SK-N-SH treated with all-trans-retinoic acid at 6 μM for 48 hours (cell line): Measurements from ENCODE around the gene SLC37A2.
"Not testable (repeated sequence)": the region's sequence is repeated elsewhere in the genome, so short reads cannot be mapped to it uniquely, and the experiment has no call there.

Experiments
- ATAC-seq: fragments of 200-7000 bp; cut with Tn5 transposase; 3 replicates; pipeline ENCODE4 v1.9.1; 2020; ENCODE audit warnings: mild to moderate bottlenecking, moderate library complexity
- ARNTL ChIP-seq: fragments of 450-650 bp; formaldehyde crosslinking; IDR thresholded peaks from 2 replicates; pipeline ENCODE4 v1.5.0; 2020; ENCODE audit warnings: low read depth, mild to moderate bottlenecking, moderate library complexity, borderline replicate concordance
- BACH2 ChIP-seq: fragments of 250-450 bp; sonication (Bioruptor Pico); IDR thresholded peaks from 2 replicates; pipeline ENCODE4 v1.9.0; 2021; ENCODE audit warnings: mild to moderate bottlenecking, borderline replicate concordance
- CREB5 ChIP-seq: fragments of 250-450 bp; sonication (Bioruptor Pico); IDR thresholded peaks from 2 replicates; pipeline ENCODE4 v1.5.1; 2020; ENCODE audit warnings: low read depth, mild to moderate bottlenecking, moderate library complexity
- CSDC2 ChIP-seq: fragments of 250-450 bp; sonication (Bioruptor Pico); IDR thresholded peaks from 2 replicates; pipeline ENCODE4 v1.5.0; 2020; ENCODE audit warnings: mild to moderate bottlenecking, moderate library complexity
- ESRRG ChIP-seq: fragments of 250-450 bp; sonication (Bioruptor Pico); IDR thresholded peaks from 2 replicates; pipeline ENCODE4 v1.6.1; 2021; ENCODE audit warnings: mild to moderate bottlenecking
- GLIS3 ChIP-seq: fragments of 250-450 bp; sonication (Bioruptor Pico); IDR thresholded peaks from 2 replicates; pipeline ENCODE4 v1.5.0; 2020; ENCODE audit warnings: mild to moderate bottlenecking, moderate library complexity
- ISL1 ChIP-seq: fragments of 250-450 bp; sonication (Bioruptor Pico); IDR thresholded peaks from 2 replicates; pipeline ENCODE4 v2.1.2; 2022; ENCODE audit warnings: mild to moderate bottlenecking, moderate library complexity
- OSR1 ChIP-seq: fragments of 250-450 bp; sonication (Bioruptor Pico); IDR thresholded peaks from 2 replicates; pipeline ENCODE4 v1.8.0; 2022; ENCODE audit warnings: moderate library complexity, mild to moderate bottlenecking, inconsistent platforms
- PATZ1 ChIP-seq: fragments of 250-450 bp; sonication (Bioruptor Pico); IDR thresholded peaks from 2 replicates; pipeline ENCODE4 v1.8.0; 2020; ENCODE audit warnings: mild to moderate bottlenecking, moderate library complexity, borderline replicate concordance
- PPARA ChIP-seq: fragments of 250-450 bp; sonication (Bioruptor Pico); IDR thresholded peaks from 2 replicates; pipeline ENCODE4 v1.5.0; 2020; ENCODE audit warnings: mild to moderate bottlenecking, borderline replicate concordance
- RARB ChIP-seq: fragments of 250-450 bp; sonication (Bioruptor Pico); IDR thresholded peaks from 2 replicates; pipeline ENCODE4 v1.8.0; 2021; ENCODE audit warnings: mild to moderate bottlenecking, moderate library complexity
- SNAI2 ChIP-seq: fragments of 250-450 bp; sonication (Bioruptor Pico); IDR thresholded peaks from 2 replicates; pipeline ENCODE4 v1.5.0; 2020; ENCODE audit warnings: mild to moderate bottlenecking, moderate library complexity
- TCF4 ChIP-seq: fragments of 250-450 bp; sonication (Bioruptor Pico); IDR thresholded peaks from 2 replicates; pipeline ENCODE4 v1.8.0; 2021; ENCODE audit warnings: mild to moderate bottlenecking, moderate library complexity, borderline replicate concordance
- TOX ChIP-seq: fragments of 250-450 bp; sonication (Bioruptor Pico); IDR thresholded peaks from 2 replicates; pipeline ENCODE4 v1.8.0; 2021; ENCODE audit warnings: mild to moderate bottlenecking, moderate library complexity, borderline replicate concordance
- TSHZ2 ChIP-seq: fragments of 250-450 bp; sonication (Bioruptor Pico); IDR thresholded peaks from 2 replicates; pipeline ENCODE4 v1.5.0; 2020; ENCODE audit warnings: mild to moderate bottlenecking, moderate library complexity
- ZC3H10 ChIP-seq: fragments of 250-450 bp; sonication (Bioruptor Pico); IDR thresholded peaks from 2 replicates; pipeline ENCODE4 v1.5.1; 2021; ENCODE audit warnings: mild to moderate bottlenecking, moderate library complexity
- ZFP30 ChIP-seq: fragments of 450-650 bp; formaldehyde crosslinking; IDR thresholded peaks from 2 replicates; pipeline ENCODE4 v1.5.0; 2022; ENCODE audit warnings: mild to moderate bottlenecking, moderate library complexity
- ZNF565 ChIP-seq: fragments of 450-650 bp; formaldehyde crosslinking; conservative IDR thresholded peaks from 2 replicates; pipeline ENCODE4 v1.5.0; 2020; ENCODE audit warnings: low read depth, mild to moderate bottlenecking, moderate library complexity
- ZNF70 ChIP-seq: fragments of 450-650 bp; formaldehyde crosslinking; IDR thresholded peaks from 2 replicates; pipeline ENCODE4 v1.5.0; 2020; ENCODE audit warnings: mild to moderate bottlenecking, moderate library complexity
- ZNF8 ChIP-seq: fragments of 450-650 bp; formaldehyde crosslinking; IDR thresholded peaks from 2 replicates; pipeline ENCODE4 v1.5.0; 2020; ENCODE audit warnings: mild to moderate bottlenecking, moderate library complexity
- TF ChIP-seq, protein P1 (sequence below): fragments of 250-450 bp; sonication (Bioruptor Pico); IDR thresholded peaks from 2 replicates; pipeline ENCODE4 v1.5.1; 2021; ENCODE audit warnings: mild to moderate bottlenecking, moderate library complexity
- TF ChIP-seq, protein P2 (sequence below): fragments of 250-450 bp; sonication (Bioruptor Pico); IDR thresholded peaks from 2 replicates; pipeline ENCODE4 v1.8.0; 2021; ENCODE audit warnings: low read depth, mild to moderate bottlenecking, moderate library complexity, borderline replicate concordance

SLC37A2 gene

GRCh38 chr11:125052047-125052446, 11.1 kb upstream of the SLC37A2 start (continued):
- TF ChIP-seq TOX (CRISPR knock-in tag) (no peak), GLIS3 (no peak), ZFP30 (CRISPR knock-in tag) (no peak), OSR1 (CRISPR knock-in tag) (no peak), ARNTL (no peak), CSDC2 (CRISPR knock-in tag) (no peak)
- TF ChIP-seq, protein P1, sequence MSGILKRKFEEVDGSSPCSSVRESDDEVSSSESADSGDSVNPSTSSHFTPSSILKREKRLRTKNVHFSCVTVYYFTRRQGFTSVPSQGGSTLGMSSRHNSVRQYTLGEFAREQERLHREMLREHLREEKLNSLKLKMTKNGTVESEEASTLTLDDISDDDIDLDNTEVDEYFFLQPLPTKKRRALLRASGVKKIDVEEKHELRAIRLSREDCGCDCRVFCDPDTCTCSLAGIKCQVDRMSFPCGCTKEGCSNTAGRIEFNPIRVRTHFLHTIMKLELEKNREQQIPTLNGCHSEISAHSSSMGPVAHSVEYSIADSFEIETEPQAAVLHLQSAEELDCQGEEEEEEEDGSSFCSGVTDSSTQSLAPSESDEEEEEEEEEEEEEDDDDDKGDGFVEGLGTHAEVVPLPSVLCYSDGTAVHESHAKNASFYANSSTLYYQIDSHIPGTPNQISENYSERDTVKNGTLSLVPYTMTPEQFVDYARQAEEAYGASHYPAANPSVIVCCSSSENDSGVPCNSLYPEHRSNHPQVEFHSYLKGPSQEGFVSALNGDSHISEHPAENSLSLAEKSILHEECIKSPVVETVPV, result no peak

DNA sequence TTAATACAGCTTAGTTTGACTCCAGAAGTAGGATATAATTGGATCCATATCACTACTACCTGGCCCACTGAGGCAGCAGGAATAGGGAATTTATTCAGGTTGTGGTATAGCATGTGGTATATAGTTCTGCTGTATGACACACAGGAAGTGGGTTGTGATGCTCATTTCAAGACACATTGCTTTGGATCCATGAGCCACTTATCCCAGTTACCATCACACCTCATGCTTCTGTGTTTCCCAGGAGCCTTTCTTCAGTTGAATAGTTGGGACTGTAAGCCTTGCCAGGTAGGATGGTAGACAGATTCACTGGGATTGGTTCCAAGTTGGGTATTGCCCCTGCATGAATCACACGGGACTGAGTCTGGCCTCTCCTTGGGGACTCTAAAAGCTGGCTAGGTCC, 9.9 kb upstream of the SLC37A2 start:
- ATAC-seq, result no peak
- no peak for TF ChIP-seq PATZ1
- TF ChIP-seq SNAI2 (CRISPR knock-in tag), result no peak
- no peak for TF ChIP-seq ZFP30 (CRISPR knock-in tag)
- no peak for TF ChIP-seq CREB5
- no peak for TF ChIP-seq ARNTL
- TF ChIP-seq OSR1 (CRISPR knock-in tag), result no peak
- TF ChIP-seq, protein P2, sequence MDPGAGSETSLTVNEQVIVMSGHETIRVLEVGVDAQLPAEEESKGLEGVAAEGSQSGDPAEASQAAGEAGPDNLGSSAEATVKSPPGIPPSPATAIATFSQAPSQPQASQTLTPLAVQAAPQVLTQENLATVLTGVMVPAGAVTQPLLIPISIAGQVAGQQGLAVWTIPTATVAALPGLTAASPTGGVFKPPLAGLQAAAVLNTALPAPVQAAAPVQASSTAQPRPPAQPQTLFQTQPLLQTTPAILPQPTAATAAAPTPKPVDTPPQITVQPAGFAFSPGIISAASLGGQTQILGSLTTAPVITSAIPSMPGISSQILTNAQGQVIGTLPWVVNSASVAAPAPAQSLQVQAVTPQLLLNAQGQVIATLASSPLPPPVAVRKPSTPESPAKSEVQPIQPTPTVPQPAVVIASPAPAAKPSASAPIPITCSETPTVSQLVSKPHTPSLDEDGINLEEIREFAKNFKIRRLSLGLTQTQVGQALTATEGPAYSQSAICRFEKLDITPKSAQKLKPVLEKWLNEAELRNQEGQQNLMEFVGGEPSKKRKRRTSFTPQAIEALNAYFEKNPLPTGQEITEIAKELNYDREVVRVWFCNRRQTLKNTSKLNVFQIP (CRISPR knock-in tag), result no peak
- TF ChIP-seq TCF4 (CRISPR knock-in tag), result no peak

GRCh38 chr11:125055107-125055715, 7.9 kb upstream of the SLC37A2 start:
- TF ChIP-seq ESRRG (CRISPR knock-in tag), result no peak
- no peak for TF ChIP-seq BACH2 (CRISPR knock-in tag)
- no peak for TF ChIP-seq TOX (CRISPR knock-in tag)
- TF ChIP-seq PPARA (CRISPR knock-in tag), result no peak
- no peak for TF ChIP-seq ZNF70 (CRISPR knock-in tag)
- no peak for TF ChIP-seq ZC3H10 (CRISPR knock-in tag)
- no peak for TF ChIP-seq RARB
- TF ChIP-seq GLIS3, result no peak
- TF ChIP-seq CSDC2 (CRISPR knock-in tag), result no peak
- no peak for TF ChIP-seq ISL1
- no peak for TF ChIP-seq ARNTL
- TF ChIP-seq ZNF8 (CRISPR knock-in tag), result no peak
- TF ChIP-seq TSHZ2, result no peak
- TF ChIP-seq ZNF565 (CRISPR knock-in tag), result no peak
- ATAC-seq, result no peak

- not testable (repeated sequence) for ATAC-seq
Observed at GRCh38 chr11:125056111-125056510, 7.0 kb upstream of the SLC37A2 start.
